Activated naive CD8-positive, alpha-beta T cell treated with anti-CD3 and anti-CD28 coated beads, Interleukin-2, amount 50 U/mL, for 24 hours (primary cell): Measurements from ENCODE around the gene LARP4B.

ENCODE experiments used
- ATAC-seq: fragments of 150-1000 bp; cut with Tn5 transposase; one replicate; pipeline ENCODE4 v1.10.0; 2021
- DNase-seq: peaks from one replicate; pipeline ENCODE4 v3.0.0; 2021
- H3K27ac Mint-ChIP-seq: one replicate; pipeline ENCODE4 v1.8.0; 2021; ENCODE audit warnings: mild to moderate bottlenecking, mixed read lengths
- H3K27me3 Mint-ChIP-seq: one replicate; pipeline ENCODE4 v1.8.0; 2021; ENCODE audit warnings: mixed read lengths
- H3K36me3 Mint-ChIP-seq: one replicate; pipeline ENCODE4 v1.8.0; 2021; ENCODE audit warnings: low read depth, mixed read lengths
- H3K4me1 Mint-ChIP-seq: one replicate; pipeline ENCODE4 v1.8.0; 2021; ENCODE audit warnings: mixed read lengths
- H3K4me3 Mint-ChIP-seq: one replicate; pipeline ENCODE4 v1.8.0; 2021; ENCODE audit warnings: mild to moderate bottlenecking, moderate library complexity, mixed read lengths
- H3K9me3 Mint-ChIP-seq: one replicate; pipeline ENCODE4 v1.8.0; 2021; ENCODE audit warnings: mixed read lengths

Gene LARP4B

DNA sequence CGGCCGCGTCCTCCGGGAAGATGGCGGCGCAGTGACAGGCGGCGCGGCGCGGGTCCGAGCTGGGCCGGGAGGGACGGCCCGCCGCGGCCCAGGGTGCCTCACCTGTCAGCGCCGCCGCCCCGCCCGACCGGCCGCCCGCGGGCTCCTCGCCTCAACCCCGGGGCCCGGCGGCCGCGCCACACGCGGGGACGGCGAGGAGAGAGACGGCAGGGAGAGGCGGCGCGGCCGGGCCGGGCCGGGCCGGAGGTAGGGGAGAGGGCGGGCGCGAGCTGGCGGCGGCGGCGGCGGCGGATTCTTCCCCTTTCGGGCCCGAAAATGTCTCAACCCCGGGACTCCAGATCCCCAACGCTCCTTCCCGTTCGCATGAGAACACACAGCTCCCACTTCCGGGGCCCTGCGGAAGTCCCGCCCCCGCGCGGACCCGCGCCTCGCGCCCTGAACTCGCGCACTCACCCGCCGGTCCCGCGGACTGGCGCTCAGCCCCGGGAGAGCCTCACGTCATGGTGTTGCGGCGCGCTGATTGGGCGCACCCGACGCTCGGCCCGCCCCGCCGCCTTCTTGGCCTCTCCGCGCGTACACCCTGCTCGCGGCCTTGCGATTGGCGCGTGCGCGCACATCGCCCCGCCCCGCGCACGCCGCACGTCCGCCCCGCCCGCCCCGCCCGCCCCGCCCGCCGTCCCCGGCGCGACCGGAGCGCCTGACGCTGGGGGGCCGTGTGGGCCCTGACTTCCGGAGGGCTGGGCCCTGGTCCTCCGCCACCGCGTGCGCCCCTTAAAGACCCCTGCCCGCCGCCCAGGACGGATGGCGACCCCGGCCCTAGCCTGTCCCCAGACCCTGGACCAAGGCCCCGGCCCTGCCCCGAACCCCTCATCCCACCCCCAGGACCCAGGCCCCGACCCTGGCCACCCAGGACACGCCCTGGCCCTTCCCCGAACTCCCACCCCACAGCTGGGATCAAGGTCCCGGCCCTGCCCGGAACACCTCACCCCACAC is at the start of gene LARP4B:
Gene LARP4B, minus strand, starts transcription at position 380 of the 993 bp plus-strand sequence. CDS start 45,984 bp downstream, outside the sequence.
- DNase-seq (peak; percentile 97), ATAC-seq (peak; percentile 98)
- Mint-ChIP-seq H3K27ac (peak within 1 kb of the TSS; percentile 94), H3K36me3 (peaks cover 14% of the 10 kb centered on the region), H3K4me1 (peaks cover 44% of the 10 kb centered on the region), H3K4me3 (peak within 1 kb of the TSS; percentile 99), H3K27me3 (no peaks in the 10 kb centered on the region), H3K9me3 (no peaks in the 10 kb centered on the region)

DNA sequence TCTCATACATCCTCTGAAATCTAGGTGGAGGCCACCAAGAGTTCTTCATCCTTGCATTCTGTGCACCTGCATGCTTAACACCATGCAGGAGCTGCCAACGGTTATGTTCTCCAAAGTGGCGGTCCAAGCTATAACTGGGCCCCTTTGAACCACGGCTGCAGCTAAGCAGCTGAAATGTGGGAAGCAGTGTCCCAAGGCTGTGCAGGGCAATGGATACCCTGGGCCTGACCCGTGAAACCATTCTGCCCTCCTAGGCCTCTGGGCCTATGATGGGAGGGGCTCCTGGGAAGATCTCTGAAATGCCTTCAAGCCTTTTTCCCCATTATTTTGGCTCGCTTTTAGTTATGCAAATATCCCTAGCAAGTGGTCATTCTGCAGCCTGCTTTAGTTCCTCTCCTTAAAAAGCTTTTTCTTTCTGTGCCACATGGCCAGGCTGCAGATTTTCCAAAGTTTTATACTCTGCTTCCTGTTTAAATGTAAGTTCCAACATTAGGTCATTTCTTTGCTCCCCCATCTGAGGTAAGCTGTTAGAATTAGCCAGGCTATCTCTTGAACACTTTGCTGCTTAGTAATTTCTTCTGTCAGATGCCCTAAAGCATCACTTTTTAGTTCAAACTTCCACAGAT is 49.1 kb upstream of the LARP4B start:
- ATAC-seq = no peak
- Mint-ChIP-seq H3K4me3 (no peak overlapping the region), H3K27ac (no peak overlapping the region), H3K9me3 (peaks cover 30% of the 10 kb centered on the region), H3K4me1 (no peaks in the 10 kb centered on the region), H3K36me3 (peaks cover 25% of the 10 kb centered on the region), H3K27me3 (no peaks in the 10 kb centered on the region)
- no peak for DNase-seq

DNA sequence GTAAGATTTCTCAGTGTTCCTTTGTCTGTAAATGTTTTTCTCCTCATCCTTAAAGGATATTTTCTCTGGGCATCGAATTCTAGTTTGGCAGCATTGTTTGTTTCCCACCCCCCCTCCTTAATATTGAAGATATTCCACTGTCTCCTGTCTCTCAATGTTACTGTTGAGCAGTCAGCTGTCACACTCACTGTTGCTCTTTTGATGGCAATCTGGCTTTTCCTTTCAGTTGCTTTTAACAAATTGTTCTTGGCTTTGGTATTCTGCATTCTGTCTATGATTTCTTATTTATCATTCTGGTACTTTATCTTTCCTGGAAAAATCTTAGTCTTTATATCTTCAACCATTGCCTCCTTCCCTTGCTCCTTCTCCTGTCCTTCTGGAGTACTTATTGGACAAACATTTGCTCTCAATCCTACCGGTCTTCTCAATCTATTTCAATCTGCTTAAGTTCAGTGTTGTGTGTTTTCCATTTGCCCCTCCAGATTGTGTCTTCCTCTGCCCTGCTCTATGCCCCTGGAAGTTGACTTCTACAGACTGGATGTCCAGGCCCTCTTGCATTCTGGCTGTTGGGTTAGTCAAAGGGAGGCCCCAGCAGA is 47.4 kb upstream of the LARP4B start:
- Mint-ChIP-seq H3K9me3 (peaks cover 30% of the 10 kb centered on the region), H3K27ac (no peak overlapping the region), H3K36me3 (peaks cover 25% of the 10 kb centered on the region), H3K27me3 (no peaks in the 10 kb centered on the region), H3K4me3 (no peak overlapping the region), H3K4me1 (no peaks in the 10 kb centered on the region)
- DNase-seq = no peak
- no peak for ATAC-seq

DNA sequence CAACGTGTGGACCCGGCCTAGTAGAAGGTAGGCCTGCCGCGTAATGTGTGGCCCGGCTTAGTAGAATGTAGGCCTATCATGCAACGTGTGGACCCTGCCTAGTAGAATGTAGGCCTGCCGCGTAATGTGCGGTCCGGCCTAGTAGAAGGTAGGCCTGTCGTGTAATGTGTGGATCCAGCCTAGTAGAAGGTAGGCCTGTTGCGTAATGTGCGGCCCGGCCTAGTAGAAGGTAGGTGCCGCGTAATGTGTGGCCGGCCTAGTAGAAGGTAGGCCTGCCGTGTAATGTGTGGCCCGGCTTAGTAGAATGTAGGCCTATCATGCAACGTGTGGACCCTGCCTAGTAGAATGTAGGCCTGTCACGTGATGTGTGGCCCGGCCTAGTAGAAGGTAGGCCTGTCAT is 44.8 kb upstream of the LARP4B start:
- Mint-ChIP-seq H3K9me3 (peaks cover 30% of the 10 kb centered on the region), H3K27me3 (no peaks in the 10 kb centered on the region), H3K36me3 (peaks cover 25% of the 10 kb centered on the region), H3K27ac (no peak overlapping the region), H3K4me1 (no peaks in the 10 kb centered on the region), H3K4me3 (no peak overlapping the region)
- ATAC-seq = no peak
- no peak for DNase-seq

DNA sequence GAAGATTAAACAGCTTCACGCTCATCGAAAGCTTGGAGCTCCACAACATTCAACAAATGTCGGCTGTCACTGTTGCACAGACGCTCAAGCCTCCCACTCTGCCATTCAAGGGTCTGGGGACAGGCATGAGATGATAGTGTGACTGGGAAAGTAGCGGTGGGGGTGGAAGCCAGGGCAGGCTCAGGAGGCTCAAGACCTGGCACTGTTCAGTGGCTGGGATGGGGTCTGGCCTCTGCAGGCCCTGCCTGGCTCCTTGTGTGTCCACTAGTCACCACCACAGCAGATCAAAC is 43.2 kb upstream of the LARP4B start:
- peaks cover under 1% of the 10 kb centered on the region for H3K27me3 Mint-ChIP-seq
- peaks cover 14% of the 10 kb centered on the region for H3K36me3 Mint-ChIP-seq
- no peaks in the 10 kb centered on the region for H3K4me1 Mint-ChIP-seq
- peaks cover 20% of the 10 kb centered on the region for H3K9me3 Mint-ChIP-seq
- DNase-seq (no peak), ATAC-seq (no peak)
- H3K27ac Mint-ChIP-seq = no peak overlapping the region
- H3K4me3 Mint-ChIP-seq = no peak overlapping the region

DNA sequence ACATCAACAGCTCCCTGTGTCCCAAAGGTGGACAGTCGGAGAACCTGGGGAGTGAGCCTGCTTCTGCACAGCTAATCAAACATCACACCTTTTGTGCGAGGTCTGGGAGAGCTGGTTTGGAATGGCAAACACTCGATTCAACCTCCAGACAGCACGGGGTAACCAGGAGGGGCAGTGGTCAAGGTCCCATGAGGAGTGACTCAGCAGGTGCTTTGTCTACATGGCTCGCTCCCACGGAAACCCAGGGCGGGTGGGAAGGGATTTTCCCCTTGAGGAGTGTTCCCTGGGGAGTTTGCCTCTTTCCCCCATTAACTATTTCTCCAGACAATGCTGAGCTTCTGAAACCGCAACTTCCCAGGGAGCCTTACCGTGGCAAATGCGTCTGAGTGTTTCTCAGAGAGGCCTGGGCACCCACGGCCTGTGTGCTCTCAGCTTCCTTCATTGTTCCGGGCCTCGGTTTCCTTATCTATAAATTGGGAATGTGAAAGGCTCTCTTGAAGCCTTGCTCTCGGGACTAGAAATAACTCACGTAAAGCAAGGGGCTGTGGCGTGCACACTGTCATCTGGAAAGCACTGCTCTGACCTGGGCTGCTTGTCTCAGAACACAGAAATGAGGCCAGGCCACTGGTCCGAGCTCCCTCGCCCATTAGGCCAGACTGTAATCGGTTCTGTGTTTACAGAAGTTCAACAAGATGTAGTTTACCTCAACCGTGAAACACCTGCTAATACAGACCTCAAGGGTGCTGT is 42.7 kb upstream of the LARP4B start:
- Mint-ChIP-seq H3K27me3 (peaks cover 5% of the 10 kb centered on the region), H3K9me3 (peaks cover 19% of the 10 kb centered on the region), H3K36me3 (peaks cover 12% of the 10 kb centered on the region), H3K27ac (no peak overlapping the region), H3K4me1 (no peaks in the 10 kb centered on the region), H3K4me3 (no peak overlapping the region)
- DNase-seq (no peak), ATAC-seq (no peak)

DNA sequence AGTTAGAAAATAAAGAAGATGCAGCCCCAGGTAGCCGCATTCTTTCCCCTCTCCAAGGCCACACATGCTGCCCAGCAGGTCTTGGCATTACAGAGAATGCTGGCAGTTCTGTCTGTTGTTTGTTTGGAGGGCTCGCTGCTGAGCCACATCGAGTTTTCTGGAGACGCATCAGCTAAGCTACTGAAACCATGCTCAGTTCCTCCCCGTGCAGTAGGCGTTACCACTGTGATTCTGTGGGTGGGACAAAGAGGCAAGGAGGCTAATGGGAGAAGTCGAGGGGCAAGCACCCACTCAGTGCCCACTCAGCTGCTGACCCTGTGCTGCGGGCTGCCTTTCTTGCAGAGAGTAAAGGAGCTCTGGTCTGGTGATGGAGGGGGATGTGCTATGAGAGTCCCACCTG is 41.3 kb upstream of the LARP4B start:
- Mint-ChIP-seq H3K9me3 (peaks cover 5% of the 10 kb centered on the region), H3K4me3 (no peak overlapping the region), H3K4me1 (no peaks in the 10 kb centered on the region), H3K36me3 (peaks cover 4% of the 10 kb centered on the region), H3K27me3 (peaks cover 15% of the 10 kb centered on the region), H3K27ac (no peak overlapping the region)
- no peak for DNase-seq
- no peak for ATAC-seq

DNA sequence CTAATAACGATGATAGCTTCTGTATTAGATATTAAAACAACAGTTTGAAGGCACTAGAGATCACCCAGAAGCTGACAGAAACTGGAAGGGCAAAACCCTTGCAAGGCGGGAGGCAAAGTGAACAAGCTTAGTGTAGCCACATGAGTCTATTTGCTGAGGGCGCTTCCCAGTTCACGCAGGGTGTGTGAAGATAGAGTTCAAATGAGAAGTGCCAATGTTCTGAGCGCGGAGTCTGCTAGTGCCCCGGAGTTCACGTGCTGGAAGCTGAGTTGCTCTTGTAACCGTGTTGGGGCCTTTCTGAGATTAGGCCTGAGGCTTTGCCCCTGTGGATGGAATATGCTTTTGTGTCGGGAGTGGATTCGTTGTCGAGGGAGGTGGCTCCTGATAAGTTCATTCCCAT is 40.1 kb upstream of the LARP4B start:
- Mint-ChIP-seq H3K9me3 (peaks cover 2% of the 10 kb centered on the region), H3K27me3 (peaks cover 15% of the 10 kb centered on the region), H3K4me3 (no peak overlapping the region), H3K4me1 (peaks cover 4% of the 10 kb centered on the region), H3K27ac (no peak overlapping the region), H3K36me3 (peaks cover 1% of the 10 kb centered on the region)
- ATAC-seq = no peak
- DNase-seq = no peak

DNA sequence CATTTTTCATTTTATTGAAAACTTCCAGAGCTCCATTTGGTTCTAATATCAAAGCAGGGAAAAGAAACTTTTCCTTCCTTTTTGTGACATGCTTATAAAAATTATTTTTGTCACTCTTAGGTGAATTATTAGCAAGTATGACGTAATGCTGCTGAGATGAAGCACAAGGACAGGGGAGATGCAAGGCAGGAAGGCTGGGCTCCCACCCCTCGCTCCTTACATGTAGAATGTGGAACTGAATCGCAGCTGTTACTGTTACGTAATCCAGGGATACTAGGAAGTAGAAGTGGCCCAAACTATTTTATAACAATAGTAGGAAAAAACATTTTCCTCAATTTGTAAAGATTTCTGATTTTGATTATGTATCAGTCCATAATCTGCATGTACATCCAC is 39.6 kb upstream of the LARP4B start:
- ATAC-seq (no peak), DNase-seq (no peak)
- H3K27ac Mint-ChIP-seq = no peak overlapping the region
- peaks cover 6% of the 10 kb centered on the region for H3K4me1 Mint-ChIP-seq
- peaks cover 15% of the 10 kb centered on the region for H3K27me3 Mint-ChIP-seq
- no peak overlapping the region for H3K4me3 Mint-ChIP-seq
- no peaks in the 10 kb centered on the region for H3K9me3 Mint-ChIP-seq
- no peaks in the 10 kb centered on the region for H3K36me3 Mint-ChIP-seq

DNA sequence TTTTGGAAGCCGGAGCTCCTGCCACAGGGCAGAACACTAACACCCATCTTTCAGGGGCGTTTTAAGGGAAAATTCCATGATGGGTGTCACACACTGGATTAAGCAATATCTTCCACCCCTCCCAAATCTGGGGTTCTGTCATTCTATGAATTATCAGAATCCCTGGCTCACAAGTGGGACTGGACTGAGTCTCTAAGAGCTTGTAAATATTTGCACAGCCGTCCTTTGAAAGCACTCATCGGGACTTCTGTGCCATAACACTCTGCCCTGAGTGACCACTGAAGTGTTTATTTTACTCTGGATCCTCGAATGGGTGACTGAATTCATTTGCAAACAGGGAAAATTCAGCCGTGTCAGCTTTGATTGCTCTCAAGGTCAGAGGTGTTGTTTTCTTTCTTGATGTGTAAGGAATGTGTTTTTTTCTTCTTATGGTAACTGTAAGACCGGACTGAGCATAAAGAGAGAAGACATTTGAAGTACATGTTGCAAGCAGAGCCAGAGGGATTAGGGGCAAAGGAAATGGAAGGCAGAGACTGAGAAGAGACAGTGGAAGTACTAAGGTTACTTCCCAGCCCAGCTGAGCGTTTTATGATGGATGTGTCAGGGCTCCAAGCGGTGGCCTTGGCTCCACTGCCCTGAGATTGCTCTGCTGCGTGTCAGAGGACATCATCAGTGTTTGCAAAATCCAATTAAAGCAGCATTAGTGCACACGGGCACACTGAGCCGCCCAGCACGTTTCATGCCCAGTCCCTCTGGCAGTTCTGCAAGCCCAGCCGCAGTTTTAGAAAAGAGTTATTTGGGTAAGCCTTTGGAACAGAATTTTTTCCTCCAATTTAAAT is 39.0 kb upstream of the LARP4B start:
- Mint-ChIP-seq H3K9me3 (no peaks in the 10 kb centered on the region), H3K4me3 (no peak overlapping the region), H3K27ac (no peak overlapping the region), H3K36me3 (no peaks in the 10 kb centered on the region), H3K27me3 (peaks cover 18% of the 10 kb centered on the region), H3K4me1 (peaks cover 6% of the 10 kb centered on the region)
- ATAC-seq (no peak), DNase-seq (no peak)

DNA sequence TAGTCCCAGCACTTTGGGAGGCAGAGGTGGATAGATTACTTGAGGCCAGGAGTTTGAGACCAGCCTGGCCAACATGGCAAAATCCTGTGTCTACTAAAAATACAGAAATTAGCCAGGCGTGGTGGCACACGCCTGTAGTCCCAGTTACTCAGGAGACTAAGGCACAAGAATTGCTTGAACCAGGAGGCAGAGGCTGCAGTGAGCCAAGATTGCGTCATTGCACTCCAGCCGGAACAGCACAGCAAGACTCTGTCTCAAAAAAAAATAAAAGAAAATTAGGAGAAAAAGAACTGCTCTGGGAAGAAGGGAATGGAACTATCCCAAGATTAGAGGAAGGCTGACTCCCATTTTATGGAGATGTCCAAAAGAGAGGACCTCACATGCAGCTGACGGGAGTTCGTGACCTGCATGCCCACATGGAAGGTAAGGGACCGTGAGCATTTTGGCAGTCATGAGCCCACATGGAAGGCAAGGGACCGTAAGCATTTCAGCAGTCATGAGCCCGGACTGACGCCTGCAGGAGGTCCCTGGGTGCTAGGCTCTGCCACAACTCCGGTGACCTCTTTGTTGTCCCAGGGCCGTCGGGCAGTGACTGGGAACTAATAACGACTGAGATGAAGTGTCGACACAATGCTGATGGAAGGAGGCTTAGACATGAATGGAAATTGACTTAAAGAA is 38.1 kb upstream of the LARP4B start:
- no peaks in the 10 kb centered on the region for H3K9me3 Mint-ChIP-seq
- H3K36me3 Mint-ChIP-seq = no peaks in the 10 kb centered on the region
- no peak overlapping the region for H3K27ac Mint-ChIP-seq
- no peak for DNase-seq
- H3K27me3 Mint-ChIP-seq = peaks cover 18% of the 10 kb centered on the region
- H3K4me3 Mint-ChIP-seq = no peak overlapping the region
- no peak for ATAC-seq
- peaks cover 6% of the 10 kb centered on the region for H3K4me1 Mint-ChIP-seq

DNA sequence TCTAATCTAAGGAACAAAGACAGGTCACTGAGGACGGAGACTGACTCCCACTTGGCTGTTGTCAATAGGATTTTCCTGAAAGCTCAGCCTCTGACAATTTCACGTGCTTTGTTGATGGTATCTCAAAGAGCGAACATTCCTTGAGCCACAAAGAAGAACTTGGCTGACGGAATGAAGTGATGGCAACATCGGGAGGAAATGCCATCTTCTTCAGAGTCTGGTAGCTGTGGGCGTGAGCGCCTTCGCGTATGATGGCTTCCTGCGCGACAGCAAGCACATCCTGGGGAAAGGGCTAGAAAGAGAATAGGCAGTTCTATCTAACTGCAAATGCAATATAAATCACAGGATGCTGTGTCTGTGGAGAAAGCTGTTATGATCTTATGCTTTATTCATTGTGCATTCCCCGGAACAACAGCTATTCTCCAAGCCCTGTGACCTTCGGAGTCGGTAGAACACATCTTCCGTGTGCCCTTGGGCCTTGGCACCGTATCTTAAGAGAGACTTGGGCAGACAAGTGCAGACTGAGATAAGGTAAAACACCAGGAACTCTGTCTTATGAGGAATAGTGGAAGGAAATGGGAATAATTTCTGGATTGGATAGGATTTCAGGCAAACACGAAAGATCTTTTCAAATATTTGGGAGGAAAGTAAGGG is 37.2 kb upstream of the LARP4B start:
- H3K4me1 Mint-ChIP-seq = peaks cover 6% of the 10 kb centered on the region
- H3K4me3 Mint-ChIP-seq = no peak overlapping the region

More for the DNA sequence above, 37.2 kb upstream of the LARP4B start:
- Mint-ChIP-seq H3K27me3 (peaks cover 18% of the 10 kb centered on the region), H3K27ac (no peak overlapping the region), H3K9me3 (no peaks in the 10 kb centered on the region), H3K36me3 (no peaks in the 10 kb centered on the region)
- no peak for ATAC-seq
- DNase-seq = no peak
